Esophagus muscularis mucosa (tissue), 4 donors: Measurements from ENCODE around the gene EPN1. TPM values are rescaled to one million over a fixed set of nuclear protein-coding genes. Genes with fewer than 3 reads are reported as not detected.

Experiments used
- DNase-seq: peaks from one replicate; pipeline ENCODE4 v3.0.0-alpha.2; 2017; ENCODE audit errors: extremely low spot score
- H3K27ac ChIP-seq, 4 donors: fragments of 200-600 bp; sonication (generic); replicated peaks in 1 of 4; 1 replicate in 3 of 4; 2 replicates in 1 of 4; pipeline ENCODE4 v1.5.1; 2016 to 2019; ENCODE audit warnings: mild to moderate bottlenecking in 1 of 4
- H3K27me3 ChIP-seq, 4 donors: fragments of 200-600 bp; sonication (generic); one replicate each; pipeline versions ENCODE4 v1.5.1 to v1.6.0; 2016 to 2019
- H3K36me3 ChIP-seq, 4 donors: fragments of 200-600 bp; sonication (generic); one replicate each; pipeline ENCODE4 v1.5.1; 2016 to 2019
- H3K4me1 ChIP-seq, 4 donors: fragments of 200-600 bp; sonication (generic); one replicate each; pipeline ENCODE4 v1.5.1; 2016 to 2019
- H3K4me3 ChIP-seq, 4 donors: fragments of 200-600 bp; sonication (generic); 1 replicate in 2 of 4; 2 replicates in 2 of 4; pipeline ENCODE4 v1.5.1; 2016 to 2019; ENCODE audit warnings: mild to moderate bottlenecking in 4 of 4, moderate library complexity in 1 of 4
- H3K9me3 ChIP-seq, 4 donors: fragments of 200-600 bp; sonication (generic); 1 replicate in 3 of 4; 2 replicates in 1 of 4; pipeline ENCODE4 v1.5.1; 2016 to 2019
- CTCF ChIP-seq, 3 experiments: fragments of 200-600 bp in 2 of 3; fragments of 450-650 bp in 1 of 3; sonication (generic) in 2 of 3; IDR thresholded peaks; one replicate each; pipeline ENCODE4 v1.5.1; 2017 to 2019; ENCODE audit warnings: antibody characterized with exemption in 3 of 3, mild to moderate bottlenecking in 2 of 3, moderate library complexity in 1 of 3
- EP300 ChIP-seq: sonication (generic); formaldehyde crosslinking; IDR thresholded peaks from one replicate; pipeline ENCODE4 v1.6.1; 2017; ENCODE audit warnings: antibody characterized with exemption
- POLR2A ChIP-seq: fragments of 450-650 bp; IDR thresholded peaks from one replicate; pipeline ENCODE4 v1.6.1; 2017; ENCODE audit warnings: antibody characterized with exemption, moderate library complexity, mild to moderate bottlenecking, low read depth
- POLR2AphosphoS5 ChIP-seq, 2 donors: sonication (generic); formaldehyde crosslinking; IDR thresholded peaks; one replicate each; pipeline ENCODE4 v1.6.1; 2017; ENCODE audit warnings: antibody characterized with exemption in 2 of 2
- WGBS: methylation state at CpG from one replicate; pipeline ENCODE4 v1.1.5; 2018; 5-methylcytosine and 5-hydroxymethylcytosine counted together
- intact Hi-C: fragments of 100-400 bp; cut with DNase I; formaldehyde crosslinking; loops from one replicate; pipeline ENCODE4 v1.15.1; 2023
- total RNA-seq, 4 donors: library from RNA; depleted of rRNA; stranded (reverse); fragments of >200 nt; gene quantifications; one replicate each; pipeline versions ENCODE4 v1.1.0 to v1.2.1, GENCODE V29; 2016

The EPN1 gene
- total RNA-seq, 4 donors from 2014 or later, result 30.7 to 176 (median 104) TPM

GRCh38 chr19:55690769-55691545, 15.9 kb downstream of the EPN1 start:
- Histone ChIP-seq H3K4me1 (peaks cover 0 to 30% (median 13%) of the 10 kb centered on the region in 4 donors), H3K36me3 (peaks cover 62 to 100% (median 98%) of the 10 kb centered on the region in 4 donors), H3K9me3 (no peaks in the 10 kb centered on the region), H3K27me3 (no peaks in the 10 kb centered on the region), H3K4me3 (no peak overlapping the region), H3K27ac (no peak overlapping the region)
- no peak for TF ChIP-seq CTCF (IDR thresholded peaks at IDR 0.05)
- TF ChIP-seq POLR2A, result no peak
- no peak for TF ChIP-seq EP300
- TF ChIP-seq POLR2AphosphoS5 (IDR thresholded peaks at IDR 0.05), result no peak
- intact Hi-C loops, result no loop called here
- 92% methylated on average over 30 of the region's 31 CpGs for WGBS
- no peak for DNase-seq

GRCh38 chr19:55691561-55692481, 16.8 kb downstream of the EPN1 start:
- intact Hi-C loops, result no loop called here
- WGBS, result 90% methylated on average over 21 of the region's 31 CpGs
- peaks cover 0 to 21% (median 9%) of the 10 kb centered on the region in 4 donors for H3K4me1 ChIP-seq
- no peaks in the 10 kb centered on the region for H3K27me3 ChIP-seq
- peaks cover 69 to 100% (median 98%) of the 10 kb centered on the region in 4 donors for H3K36me3 ChIP-seq
- no peak for TF ChIP-seq CTCF (IDR thresholded peaks at IDR 0.05)
- no peak for TF ChIP-seq EP300
- TF ChIP-seq POLR2AphosphoS5 (IDR thresholded peaks at IDR 0.05), result no peak
- TF ChIP-seq POLR2A, result no peak
- DNase-seq, result no peak
- no peaks in the 10 kb centered on the region for H3K9me3 ChIP-seq
- no peak overlapping the region for H3K27ac ChIP-seq
- no peak overlapping the region for H3K4me3 ChIP-seq

GRCh38 chr19:55692681-55693081, 17.7 kb downstream of the EPN1 start:
- no peaks in the 10 kb centered on the region for H3K27me3 ChIP-seq
- intact Hi-C loops, result no loop called here
- no peaks in the 10 kb centered on the region for H3K9me3 ChIP-seq
- WGBS, result 92% methylated on average over 13 of the region's 19 CpGs
- peaks cover 69 to 100% (median 99%) of the 10 kb centered on the region in 4 donors for H3K36me3 ChIP-seq
- peaks cover 0 to 13% (median 5%) of the 10 kb centered on the region in 4 donors for H3K4me1 ChIP-seq
- no peak overlapping the region for H3K27ac ChIP-seq
- H3K4me3 ChIP-seq, result no peak overlapping the region
- no peak for DNase-seq
- TF ChIP-seq POLR2AphosphoS5 (IDR thresholded peaks at IDR 0.05) (no peak), CTCF (IDR thresholded peaks at IDR 0.05) (no peak), EP300 (no peak)

GRCh38 chr19:55693336-55693974, 18.4 kb downstream of the EPN1 start:
- Histone ChIP-seq H3K27ac (no peak overlapping the region), H3K4me1 (peaks cover 0 to 5% (median 2%) of the 10 kb centered on the region in 4 donors), H3K4me3 (no peak overlapping the region), H3K27me3 (no peaks in the 10 kb centered on the region), H3K36me3 (peaks cover 73 to 100% (median 99%) of the 10 kb centered on the region in 4 donors), H3K9me3 (no peaks in the 10 kb centered on the region)
- intact Hi-C loops, result no loop called here
- 97% methylated on average over 13 of the region's 20 CpGs for WGBS
- no peak for TF ChIP-seq EP300
- no peak for TF ChIP-seq POLR2A
- TF ChIP-seq POLR2AphosphoS5 (IDR thresholded peaks at IDR 0.05), result no peak
- no peak for TF ChIP-seq CTCF (IDR thresholded peaks at IDR 0.05)
- no peak for DNase-seq
